Measurements from ENCODE around the gene ITIH3.

The ITIH3 gene

GRCh38 chr3:52845157-52845556 is 50.6 kb downstream of the ITIH3 start:
- DNase-seq, result no peak

- DNase-seq, result no peak
These were observed 51.3 kb downstream of the ITIH3 start for GRCh38 chr3:52845691-52846431.

GRCh38 chr3:52846432-52846965 is 51.9 kb downstream of the ITIH3 start:
- no peak for DNase-seq

GRCh38 chr3:52847241-52847640 is 52.6 kb downstream of the ITIH3 start:
- no peak for DNase-seq

GRCh38 chr3:52847726-52848125 is 53.1 kb downstream of the ITIH3 start:
- DNase-seq, result no peak

GRCh38 chr3:52848617-52849016 is 54.0 kb downstream of the ITIH3 start:
- no peak for DNase-seq

GRCh38 chr3:52849656-52850055 is 55.1 kb downstream of the ITIH3 start:
- no peak for DNase-seq

GRCh38 chr3:52851348-52851747 is 56.8 kb downstream of the ITIH3 start:
- no peak for DNase-seq

- no peak for DNase-seq
These were observed 57.8 kb downstream of the ITIH3 start for GRCh38 chr3:52852419-52852818.

- no peak for DNase-seq
These were observed 59.4 kb downstream of the ITIH3 start for GRCh38 chr3:52854013-52854412.

- DNase-seq, result no peak
These were observed 62.1 kb downstream of the ITIH3 start for GRCh38 chr3:52856666-52857065.

- no peak for DNase-seq
These were observed 62.5 kb downstream of the ITIH3 start for GRCh38 chr3:52857133-52857532.

GRCh38 chr3:52857864-52858263 is 63.3 kb downstream of the ITIH3 start:
- DNase-seq, result no peak
